Brain microvascular endothelial cell (primary cell): ENCODE results near the gene STAT3.

Experiments
- DNase-seq: peaks from one replicate; pipeline ENCODE4 v3.0.0-alpha.2; 2020
- H3K27ac ChIP-seq: fragments of 250-450 bp; sonication (Bioruptor Pico); 2 replicates; pipeline ENCODE4 v1.5.1; 2020; ENCODE audit warnings: mild to moderate bottlenecking, moderate library complexity
- H3K27me3 ChIP-seq: fragments of 250-450 bp; sonication (Bioruptor Pico); replicated peaks from 2 replicates; pipeline ENCODE4 v1.5.1; 2020; ENCODE audit warnings: mild to moderate bottlenecking
- H3K36me3 ChIP-seq: fragments of 250-450 bp; sonication (Bioruptor Pico); replicated peaks from 2 replicates; pipeline ENCODE4 v1.5.1; 2020; ENCODE audit warnings: mild to moderate bottlenecking
- H3K4me3 ChIP-seq: 2 replicates; pipeline ENCODE4 v1.5.1; 2011; ENCODE audit warnings: low read depth, mild to moderate bottlenecking, control low read depth, low read length, moderate library complexity
- CTCF ChIP-seq: IDR thresholded peaks from 2 replicates; pipeline ENCODE4 v1.5.1; 2011; ENCODE audit warnings: low read depth, mild to moderate bottlenecking, moderate library complexity, low read length, control low read depth, inconsistent platforms; ENCODE audit errors: missing control alignments
- in situ Hi-C: cut with HindIII; loops from 2 replicates; pipeline ENCODE4 v1.10.0; 2017; ENCODE audit warnings: low sequenced_read_pairs, low pct_ligation_motif_present

STAT3 gene

GRCh38 chr17:42277342-42277712 is 110.9 kb downstream of the STAT3 start:
- no peak overlapping the region for H3K4me3 ChIP-seq

GRCh38 chr17:42276609-42277341 is 111.5 kb downstream of the STAT3 start:
- TF ChIP-seq CTCF, result no peak
- in situ Hi-C loops, result no loop called here
- Histone ChIP-seq H3K27me3 (no peaks in the 10 kb centered on the region), H3K4me3 (peak overlapping the region; percentile 82), H3K27ac (peak overlapping the region; percentile 58), H3K36me3 (no peaks in the 10 kb centered on the region)
- peak; percentile 88 for DNase-seq

More at GRCh38 chr17:42277342-42277712, 110.9 kb downstream of the STAT3 start:
- H3K27ac ChIP-seq, result no peak overlapping the region
- H3K27me3 ChIP-seq, result no peaks in the 10 kb centered on the region
- no peaks in the 10 kb centered on the region for H3K36me3 ChIP-seq
- in situ Hi-C loops, result no loop called here
- DNase-seq, result no peak
- no peak for TF ChIP-seq CTCF

GRCh38 chr17:42276359-42276608 is 112.0 kb downstream of the STAT3 start, which contains the start of gene STAT5B:
Gene STAT5B, minus strand, starts transcription at chr17:42276391. Its CDS starts 44,264 bp downstream, at chr17:42232127.
- Histone ChIP-seq H3K27ac (peak within 1 kb of the TSS; percentile 58), H3K27me3 (no peaks in the 10 kb centered on the region), H3K36me3 (no peaks in the 10 kb centered on the region), H3K4me3 (peak within 1 kb of the TSS; percentile 82)
- no peak for TF ChIP-seq CTCF
- in situ Hi-C loops, result no loop called here
- DNase-seq, result peak; percentile 14

GRCh38 chr17:42275527-42276358 is 112.5 kb downstream of the STAT3 start:
- no peaks in the 10 kb centered on the region for H3K36me3 ChIP-seq
- peak overlapping the region; percentile 82 for H3K4me3 ChIP-seq
- peak; percentile 32 for DNase-seq
- TF ChIP-seq CTCF, result no peak
- H3K27ac ChIP-seq, result peak overlapping the region; percentile 41
- no peaks in the 10 kb centered on the region for H3K27me3 ChIP-seq
- in situ Hi-C loops, result no loop called here

- no peaks in the 10 kb centered on the region for H3K27me3 ChIP-seq
- no peak for TF ChIP-seq CTCF
- peak overlapping the region; percentile 82 for H3K4me3 ChIP-seq
- in situ Hi-C loops, result no loop called here
- H3K27ac ChIP-seq, result no peak overlapping the region
- DNase-seq, result no peak
- H3K36me3 ChIP-seq, result no peaks in the 10 kb centered on the region
Measured at GRCh38 chr17:42274812-42275526, 113.3 kb downstream of the STAT3 start.
